ENCODE measurements around the gene FRMD4B.

Gene FRMD4B

DNA sequence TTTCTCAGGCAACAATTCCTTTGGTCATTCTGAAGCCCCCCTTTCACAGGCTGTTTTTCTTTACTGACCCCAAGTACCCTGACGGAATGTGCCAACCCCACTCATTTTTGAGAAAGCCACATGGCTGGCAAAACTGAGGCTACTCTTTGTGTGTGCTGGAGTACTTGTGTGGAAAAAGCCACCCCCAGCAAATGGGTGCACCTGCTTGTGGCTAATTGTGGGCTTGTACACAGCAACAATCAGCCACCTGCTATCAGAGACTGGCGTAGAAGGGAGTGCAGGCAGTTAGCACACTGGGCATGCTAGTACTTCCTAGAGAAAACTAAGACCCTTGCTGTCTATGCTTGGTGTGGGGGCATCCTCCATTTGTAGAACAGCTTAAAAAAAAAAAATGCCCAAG, 153.4 kb downstream of the FRMD4B start:
- no peak for DNase-seq (ENCODE audit: insufficient read length, low spot score)

DNA sequence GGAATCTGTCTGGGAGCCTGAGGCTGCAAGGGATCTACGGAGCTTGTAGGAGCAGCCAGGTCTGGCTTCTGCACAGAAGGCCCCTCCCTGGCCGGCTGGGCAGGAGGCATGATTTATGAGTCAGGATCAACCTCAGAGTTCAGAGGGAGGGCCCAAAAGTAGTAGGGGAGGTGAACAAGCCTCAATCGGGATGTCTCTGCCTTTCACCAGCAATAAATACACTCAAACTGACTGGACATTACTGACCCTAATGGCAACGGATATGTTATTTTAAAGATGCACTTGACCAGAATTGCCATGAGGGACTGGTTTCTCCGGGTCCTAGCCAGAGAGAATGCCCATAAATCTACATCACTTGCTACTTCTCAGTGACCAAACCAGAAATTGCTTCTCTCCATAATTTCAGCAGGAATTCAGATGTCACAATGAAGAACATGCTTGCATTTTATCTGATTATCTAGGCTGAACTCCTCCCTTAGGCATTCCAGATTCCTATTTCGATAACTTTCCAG, 153.9 kb downstream of the FRMD4B start:
- DNase-seq (ENCODE audit: insufficient read length, low spot score) (no peak), FAIRE-seq (no peak)
- no peak for TF ChIP-seq POU2F2 (IDR thresholded peaks at IDR 0.05; ENCODE audit: low read depth, low read length)
- no peak for TF ChIP-seq POLR2A (IDR thresholded peaks at IDR 0.05; ENCODE audit: low read depth, low read length)
- no peak for TF ChIP-seq PAX5 (IDR thresholded peaks at IDR 0.05; ENCODE audit: insufficient read depth, low read length, severe bottlenecking)
- no peak for TF ChIP-seq TAF1 (IDR thresholded peaks at IDR 0.05; ENCODE audit: low read depth, low read length)
- no peak for TF ChIP-seq SPI1 (IDR thresholded peaks at IDR 0.05; ENCODE audit: low read depth, low read length)
- TF ChIP-seq POLR2AphosphoS5 (IDR thresholded peaks at IDR 0.05; ENCODE audit: low read depth, low read length) = no peak

More for the DNA sequence above, 153.4 kb downstream of the FRMD4B start:
- no peak for FAIRE-seq
- TF ChIP-seq SPI1 (IDR thresholded peaks at IDR 0.05; ENCODE audit: low read depth, low read length) (no peak), PAX5 (IDR thresholded peaks at IDR 0.05; ENCODE audit: insufficient read depth, low read length, severe bottlenecking) (no peak), POLR2A (IDR thresholded peaks at IDR 0.05; ENCODE audit: low read depth, low read length) (no peak), TAF1 (IDR thresholded peaks at IDR 0.05; ENCODE audit: low read depth, low read length) (no peak)

DNA sequence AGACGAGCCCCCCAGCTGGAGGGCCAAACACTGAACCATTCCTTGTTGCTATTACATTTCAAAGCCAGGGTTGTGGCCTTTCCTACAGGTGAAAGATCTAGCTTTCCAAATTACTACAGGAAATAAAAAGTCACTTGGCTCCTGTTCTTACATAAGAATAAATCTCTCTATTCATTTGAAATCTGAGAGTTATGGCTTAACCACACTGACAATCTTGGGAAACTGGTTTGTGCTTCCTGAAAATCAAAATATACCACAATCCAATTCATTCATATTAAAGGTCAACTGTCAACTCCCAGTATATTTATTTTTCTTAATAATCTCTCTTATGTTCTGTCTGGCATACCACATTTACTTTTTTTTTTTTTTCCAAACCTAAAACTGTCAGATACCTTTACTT, 159.8 kb downstream of the FRMD4B start:
- no peak for DNase-seq (ENCODE audit: insufficient read length, low spot score)
- FAIRE-seq = no peak
- no peak for TF ChIP-seq PAX5 (IDR thresholded peaks at IDR 0.05; ENCODE audit: insufficient read depth, low read length, severe bottlenecking)
- no peak for TF ChIP-seq SPI1 (IDR thresholded peaks at IDR 0.05; ENCODE audit: low read depth, low read length)
- no peak for TF ChIP-seq POLR2AphosphoS5 (IDR thresholded peaks at IDR 0.05; ENCODE audit: low read depth, low read length)
- TF ChIP-seq POLR2A (IDR thresholded peaks at IDR 0.05; ENCODE audit: low read depth, low read length) = no peak
- no peak for TF ChIP-seq TAF1 (IDR thresholded peaks at IDR 0.05; ENCODE audit: low read depth, low read length)
- TF ChIP-seq POU2F2 (IDR thresholded peaks at IDR 0.05; ENCODE audit: low read depth, low read length) = no peak

DNA sequence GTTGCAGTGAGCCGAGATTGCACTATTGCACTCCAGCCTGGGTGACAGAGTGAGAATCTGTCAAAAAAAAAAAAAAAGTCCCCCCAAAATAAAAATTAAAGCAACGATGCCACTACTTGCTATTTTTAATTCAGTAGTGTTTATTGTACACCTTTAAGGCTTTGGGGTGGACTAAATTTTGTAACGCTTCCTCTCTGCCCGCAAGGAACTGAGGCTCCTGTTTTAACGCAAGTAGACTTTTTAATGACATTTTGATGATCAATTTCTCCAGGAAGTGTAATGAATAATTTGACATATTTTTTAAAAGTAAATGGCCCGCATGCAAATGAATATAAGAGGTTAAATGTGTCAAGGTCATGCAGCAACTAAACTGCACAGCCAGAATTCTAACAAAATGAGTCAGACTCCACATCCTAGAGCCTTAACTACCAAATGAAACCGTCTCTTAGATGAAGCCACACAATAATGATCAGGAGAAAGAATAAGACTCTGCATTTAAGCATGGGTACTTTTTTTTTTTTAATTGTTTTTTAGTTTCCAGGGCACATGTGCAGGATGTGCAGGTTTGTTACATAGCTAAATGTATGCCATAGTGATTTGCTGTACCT, 166.7 kb downstream of the FRMD4B start:
- TF ChIP-seq POU2F2 (IDR thresholded peaks at IDR 0.05; ENCODE audit: low read depth, low read length) (no peak), PAX5 (IDR thresholded peaks at IDR 0.05; ENCODE audit: insufficient read depth, low read length, severe bottlenecking) (no peak)
- no peak for DNase-seq (ENCODE audit: insufficient read length, low spot score)
- FAIRE-seq = no peak

DNA sequence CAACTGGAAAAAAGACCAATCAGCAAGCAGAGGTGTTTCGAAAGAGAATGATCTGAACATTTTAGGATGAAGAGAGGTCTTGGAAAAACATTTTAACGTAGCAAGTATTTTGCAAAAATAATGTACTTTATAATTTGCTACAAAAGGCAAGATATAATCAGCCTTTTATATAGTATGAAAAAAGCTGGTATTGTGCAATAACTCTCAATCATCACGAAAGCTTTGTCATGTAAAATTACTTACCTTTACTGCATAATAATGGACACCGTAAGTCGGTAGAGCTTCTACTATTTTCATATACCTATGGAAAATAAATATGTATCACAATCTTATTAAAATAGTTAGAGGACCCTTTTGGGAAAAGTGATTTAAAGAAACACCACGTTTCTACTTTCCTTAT, 167.8 kb downstream of the FRMD4B start:
- FAIRE-seq = no peak
- no peak for DNase-seq (ENCODE audit: insufficient read length, low spot score)
- TF ChIP-seq TAF1 (IDR thresholded peaks at IDR 0.05; ENCODE audit: low read depth, low read length) = no peak
- no peak for TF ChIP-seq POLR2AphosphoS5 (IDR thresholded peaks at IDR 0.05; ENCODE audit: low read depth, low read length)
- no peak for TF ChIP-seq SPI1 (IDR thresholded peaks at IDR 0.05; ENCODE audit: low read depth, low read length)
- TF ChIP-seq POU2F2 (IDR thresholded peaks at IDR 0.05; ENCODE audit: low read depth, low read length) = no peak
- no peak for TF ChIP-seq POLR2A (IDR thresholded peaks at IDR 0.05; ENCODE audit: low read depth, low read length)
- TF ChIP-seq PAX5 (IDR thresholded peaks at IDR 0.05; ENCODE audit: insufficient read depth, low read length, severe bottlenecking) = no peak

DNA sequence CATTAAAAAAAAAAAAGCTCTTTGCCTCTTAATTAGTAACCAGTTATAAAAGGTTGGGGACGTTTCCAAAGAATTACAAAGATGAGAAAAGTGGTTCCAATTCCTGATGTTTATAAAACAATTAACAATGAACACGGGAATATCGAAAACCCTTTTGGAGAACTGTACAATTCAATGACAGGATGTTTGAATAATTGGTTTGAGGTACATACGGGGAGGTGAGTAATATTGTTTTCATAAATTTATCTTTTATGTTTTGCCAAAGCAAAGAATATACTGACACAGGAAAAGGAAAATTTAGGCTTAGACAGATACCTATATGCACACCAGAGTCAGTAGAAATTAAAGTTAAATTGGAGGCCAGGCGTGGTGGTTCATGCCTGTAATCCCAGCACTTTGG, 168.9 kb downstream of the FRMD4B start:
- DNase-seq (ENCODE audit: insufficient read length, low spot score) (no peak), FAIRE-seq (no peak)
- TF ChIP-seq POU2F2 (IDR thresholded peaks at IDR 0.05; ENCODE audit: low read depth, low read length) (no peak), TAF1 (IDR thresholded peaks at IDR 0.05; ENCODE audit: low read depth, low read length) (no peak), POLR2AphosphoS5 (IDR thresholded peaks at IDR 0.05; ENCODE audit: low read depth, low read length) (no peak), SPI1 (IDR thresholded peaks at IDR 0.05; ENCODE audit: low read depth, low read length) (no peak), PAX5 (IDR thresholded peaks at IDR 0.05; ENCODE audit: insufficient read depth, low read length, severe bottlenecking) (no peak), POLR2A (IDR thresholded peaks at IDR 0.05; ENCODE audit: low read depth, low read length) (no peak)

DNA sequence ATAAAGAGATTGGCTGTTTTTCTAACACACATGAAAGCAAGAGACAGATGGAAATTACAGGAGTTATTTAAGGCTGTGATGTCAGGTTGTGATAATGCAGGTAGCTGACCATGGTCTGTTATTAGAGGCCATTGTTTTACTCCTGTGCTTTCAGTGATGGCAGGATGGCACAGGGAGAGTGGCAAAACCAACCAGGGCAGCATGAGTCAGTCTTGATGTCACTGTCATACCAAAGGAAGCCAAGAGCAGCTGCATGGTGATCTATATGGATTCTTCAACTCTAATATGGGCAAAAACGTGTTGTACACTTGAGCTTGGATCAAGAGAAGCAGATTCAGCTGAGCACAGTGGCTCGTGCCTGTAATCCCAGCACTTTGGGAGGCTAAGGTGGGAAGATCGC, 171.6 kb downstream of the FRMD4B start:
- DNase-seq (ENCODE audit: insufficient read length, low spot score) = no peak
- FAIRE-seq = no peak
- TF ChIP-seq PAX5 (IDR thresholded peaks at IDR 0.05; ENCODE audit: insufficient read depth, low read length, severe bottlenecking) (no peak), POLR2AphosphoS5 (IDR thresholded peaks at IDR 0.05; ENCODE audit: low read depth, low read length) (no peak), SPI1 (IDR thresholded peaks at IDR 0.05; ENCODE audit: low read depth, low read length) (no peak), TAF1 (IDR thresholded peaks at IDR 0.05; ENCODE audit: low read depth, low read length) (no peak), POU2F2 (IDR thresholded peaks at IDR 0.05; ENCODE audit: low read depth, low read length) (no peak), POLR2A (IDR thresholded peaks at IDR 0.05; ENCODE audit: low read depth, low read length) (no peak)

DNA sequence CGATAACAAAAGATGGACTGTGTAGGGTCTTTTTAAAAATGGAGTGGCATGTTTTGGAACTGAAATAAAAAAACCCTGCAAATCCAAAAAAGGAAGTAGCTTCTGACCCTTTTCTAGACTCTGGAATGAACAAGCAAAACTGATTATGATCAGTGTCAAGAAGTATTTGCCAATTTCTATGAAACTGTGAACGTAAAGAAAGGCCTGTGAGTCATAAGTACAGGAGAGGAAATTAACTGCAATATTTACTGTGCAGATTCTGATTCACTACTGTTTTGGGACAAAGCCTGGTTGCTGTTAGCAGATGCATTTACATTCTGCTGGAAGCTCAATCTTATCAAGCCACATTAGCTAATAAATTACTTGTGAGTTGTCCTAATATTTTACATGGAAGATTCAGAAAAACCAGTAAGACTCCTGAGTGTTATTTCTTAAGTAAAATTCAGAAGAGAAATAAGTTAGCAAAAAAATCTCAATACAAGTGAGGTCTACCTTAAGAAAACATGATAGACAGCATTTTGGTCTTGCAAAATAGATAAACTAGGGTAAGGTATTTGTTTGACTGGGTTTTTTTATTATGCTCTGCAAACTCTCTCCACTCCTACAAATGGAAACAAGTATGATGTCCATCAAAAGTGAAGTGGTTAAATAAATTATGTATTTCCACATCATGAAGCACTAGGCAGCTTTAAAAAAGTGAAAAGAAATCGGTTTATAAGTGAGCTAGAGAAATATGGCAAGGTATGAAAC, 173.3 kb downstream of the FRMD4B start:
- FAIRE-seq (peak; percentile 40), DNase-seq (ENCODE audit: insufficient read length, low spot score) (no peak)
- TF ChIP-seq PAX5 (IDR thresholded peaks at IDR 0.05; ENCODE audit: insufficient read depth, low read length, severe bottlenecking) (no peak), SPI1 (IDR thresholded peaks at IDR 0.05; ENCODE audit: low read depth, low read length) (peak; percentile 45; the same call in 1 of the 2 replicates), POLR2AphosphoS5 (IDR thresholded peaks at IDR 0.05; ENCODE audit: low read depth, low read length) (no peak), POLR2A (IDR thresholded peaks at IDR 0.05; ENCODE audit: low read depth, low read length) (no peak), TAF1 (IDR thresholded peaks at IDR 0.05; ENCODE audit: low read depth, low read length) (no peak)

DNA sequence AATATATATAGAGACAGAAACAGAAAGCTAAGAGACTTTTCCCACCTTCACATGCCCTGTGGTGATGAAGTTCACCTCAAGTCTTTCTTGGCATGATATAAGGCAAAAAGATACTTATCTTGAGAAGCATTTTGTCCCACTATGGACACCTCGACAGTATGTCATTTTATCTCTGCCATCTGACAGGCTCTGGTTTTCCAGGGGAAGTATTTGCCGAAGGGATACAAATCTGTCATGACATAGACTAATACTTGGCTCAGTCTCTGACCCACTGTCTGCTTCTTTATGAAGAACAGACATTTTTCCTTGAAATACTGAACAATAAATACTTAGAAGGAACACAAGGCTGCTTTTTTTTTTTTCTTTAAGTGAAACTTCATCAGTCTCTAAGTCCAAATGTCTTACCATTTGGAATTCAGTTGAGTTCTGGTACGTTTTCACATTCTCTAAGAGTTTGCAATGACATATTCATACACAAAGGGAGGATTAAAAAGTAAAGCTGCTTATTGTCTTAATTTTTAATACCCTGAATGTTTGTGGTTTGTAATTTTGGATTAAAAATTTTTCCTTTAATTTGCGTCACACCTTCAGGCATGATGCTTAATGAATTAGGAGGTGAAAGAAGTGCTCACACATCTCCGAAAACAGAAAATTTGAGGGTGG, 175.7 kb downstream of the FRMD4B start:
- TF ChIP-seq SPI1 (IDR thresholded peaks at IDR 0.05; ENCODE audit: low read depth, low read length) (no peak), POLR2AphosphoS5 (IDR thresholded peaks at IDR 0.05; ENCODE audit: low read depth, low read length) (no peak), POU2F2 (IDR thresholded peaks at IDR 0.05; ENCODE audit: low read depth, low read length) (no peak), PAX5 (IDR thresholded peaks at IDR 0.05; ENCODE audit: insufficient read depth, low read length, severe bottlenecking) (no peak), TAF1 (IDR thresholded peaks at IDR 0.05; ENCODE audit: low read depth, low read length) (no peak), POLR2A (IDR thresholded peaks at IDR 0.05; ENCODE audit: low read depth, low read length) (no peak)
- DNase-seq (ENCODE audit: insufficient read length, low spot score) = no peak
- FAIRE-seq = no peak
